ENCODE measurements around the gene AUTS2.

AUTS2 gene

GRCh38 chr7:69799048-69799697 lies 200.9 kb downstream of the AUTS2 start:
- peak; percentile 45 for DNase-seq (ENCODE audit: low read depth)
- no peak for TF ChIP-seq CTCF (conservative IDR thresholded peaks at IDR 0.05; ENCODE audit: low read length)
- H3K4me3 ChIP-seq (ENCODE audit: low read length), result no peak overlapping the region

DNA sequence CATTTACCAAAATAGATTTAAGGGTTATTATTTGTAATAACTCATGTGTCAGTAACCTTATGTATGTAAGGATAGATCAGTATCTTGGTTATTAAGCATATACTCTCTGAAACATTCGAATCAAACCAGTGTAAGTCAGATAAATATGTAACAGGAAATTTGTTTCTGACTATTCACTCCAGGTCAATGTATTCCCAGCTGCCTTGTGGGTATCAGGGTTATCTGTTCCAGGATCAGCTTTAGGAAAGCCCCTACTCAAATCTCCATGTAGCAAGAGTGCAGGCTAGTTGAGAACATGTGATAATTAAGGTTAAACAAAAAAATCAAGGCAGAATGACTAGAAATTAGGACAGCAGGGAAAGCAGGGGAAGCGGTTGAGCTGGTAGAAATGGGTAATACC lies 201.7 kb downstream of the AUTS2 start:
- no peak for TF ChIP-seq CTCF (conservative IDR thresholded peaks at IDR 0.05; ENCODE audit: low read length)
- H3K4me3 ChIP-seq (ENCODE audit: low read length), result no peak overlapping the region
- DNase-seq (ENCODE audit: low read depth), result no peak

DNA sequence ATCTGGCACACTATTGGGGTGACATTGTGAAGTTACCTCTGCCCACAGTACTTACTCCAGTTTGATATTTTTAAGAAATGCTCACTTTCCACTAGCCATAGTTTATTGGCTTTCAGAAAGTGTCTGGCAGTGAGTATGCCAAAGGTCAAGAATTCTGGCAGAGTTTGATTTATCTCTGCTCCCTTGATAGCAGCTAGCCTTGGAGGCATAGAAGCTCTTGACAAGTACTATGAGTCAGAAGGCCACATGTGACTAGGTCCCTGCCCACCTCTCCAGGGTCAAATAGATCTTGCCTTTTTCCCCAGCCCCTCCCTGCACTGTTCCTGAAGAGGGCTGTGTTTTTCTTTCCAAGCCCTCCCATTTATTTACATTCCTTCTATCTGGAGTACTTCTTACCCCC lies 202.2 kb downstream of the AUTS2 start:
- H3K4me3 ChIP-seq (ENCODE audit: low read length), result no peak overlapping the region
- DNase-seq (ENCODE audit: low read depth), result peak; percentile 40
- TF ChIP-seq CTCF (conservative IDR thresholded peaks at IDR 0.05; ENCODE audit: low read length), result no peak

GRCh38 chr7:69801729-69802682 lies 203.7 kb downstream of the AUTS2 start:
- H3K4me3 ChIP-seq (ENCODE audit: low read length), result no peak overlapping the region
- no peak for DNase-seq (ENCODE audit: low read depth)
- TF ChIP-seq CTCF (conservative IDR thresholded peaks at IDR 0.05; ENCODE audit: low read length), result no peak

- H3K4me3 ChIP-seq (ENCODE audit: low read length), result no peak overlapping the region
- DNase-seq (ENCODE audit: low read depth), result no peak
These were observed 205.6 kb downstream of the AUTS2 start for GRCh38 chr7:69803699-69804516.

DNA sequence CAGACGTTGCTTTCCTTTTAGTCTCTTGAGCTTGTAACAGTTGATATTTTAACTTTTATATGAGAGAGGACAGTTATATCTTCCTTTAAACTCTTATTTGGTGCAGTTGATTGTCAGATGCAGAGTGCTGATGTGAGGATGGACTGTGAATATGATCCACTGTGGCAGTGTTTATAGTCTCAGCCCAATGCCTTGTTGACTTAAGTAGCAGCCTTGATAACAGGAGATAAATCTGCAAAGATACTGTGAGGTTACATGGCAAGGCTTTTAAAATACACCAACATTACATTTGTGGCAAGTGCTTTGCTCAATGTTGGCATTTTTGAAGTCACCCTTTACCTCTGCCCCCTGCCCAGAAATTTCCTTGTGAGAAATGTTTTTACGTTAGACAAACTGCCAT lies 206.7 kb downstream of the AUTS2 start:
- H3K4me3 ChIP-seq (ENCODE audit: low read length), result no peak overlapping the region
- TF ChIP-seq CTCF (conservative IDR thresholded peaks at IDR 0.05; ENCODE audit: low read length), result no peak
- DNase-seq (ENCODE audit: low read depth), result no peak

More at GRCh38 chr7:69803699-69804516, 205.6 kb downstream of the AUTS2 start:
- no peak for TF ChIP-seq CTCF (conservative IDR thresholded peaks at IDR 0.05; ENCODE audit: low read length)

Data from AG10803 (cell line).